ENCODE data around the gene PTPRN2. TPM values are rescaled to one million over a fixed set of nuclear protein-coding genes. Genes with fewer than 3 reads are reported as not detected.

PTPRN2 gene
- total and polyA plus RNA-seq, 2 donors from 2014 or later, result 4.8 to 6.2 TPM

DNA sequence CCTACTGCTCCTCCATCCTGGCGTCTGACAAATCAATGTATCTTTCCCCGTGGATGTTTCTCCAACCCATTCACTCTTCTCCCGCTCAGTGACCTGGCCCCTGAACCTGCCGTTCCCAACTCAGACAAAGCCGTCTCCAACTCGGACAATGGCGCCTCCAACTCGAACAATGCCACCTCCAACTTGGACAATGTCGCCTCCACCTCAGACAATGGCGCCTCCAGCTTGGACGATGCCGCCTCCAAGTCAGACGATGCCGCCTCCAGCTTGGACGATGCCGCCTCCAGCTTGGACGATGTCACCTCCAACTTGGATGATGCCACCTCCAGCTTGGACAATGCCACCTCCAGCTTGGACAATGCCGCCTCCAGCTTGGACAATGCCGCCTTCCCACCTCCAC lies 642.2 kb downstream of the PTPRN2 start:
- no peak for DNase-seq
- FAIRE-seq, result no peak
- H3K9ac ChIP-seq (ENCODE audit: low read length in 3 of 3), result no peak overlapping the region
- intact Hi-C loops (cut with DNase I), result no loop called here
- no peak for TF ChIP-seq CTCF (IDR thresholded peaks at IDR 0.05; ENCODE audit: borderline replicate concordance, extremely low read depth, insufficient read depth)
- H3K9me3 ChIP-seq (ENCODE audit: control insufficient read depth in 2 of 3, insufficient read depth in 1 of 3, low read length in 3 of 3), result peaks cover 0 to 12% (median 3%) of the 10 kb centered on the region in 3 donors
- no peaks in the 10 kb centered on the region for H3K27me3 ChIP-seq (ENCODE audit: control insufficient read depth, insufficient read depth, low read length)
- no peak overlapping the region for H3K27ac ChIP-seq (ENCODE audit: low read depth in 2 of 2, low read length in 2 of 2)
- no peaks in the 10 kb centered on the region for H3K4me1 ChIP-seq (ENCODE audit: control insufficient read depth in 2 of 3, insufficient read depth in 2 of 3, low read depth in 1 of 3, low read length in 3 of 3)
- no peak overlapping the region for H3K4me3 ChIP-seq (ENCODE audit: low read length in 3 of 3)
- H3K36me3 ChIP-seq (ENCODE audit: control insufficient read depth in 2 of 3, insufficient read depth in 3 of 3, low read length in 3 of 3), result no peaks in the 10 kb centered on the region

- peaks cover 0 to 10% (median 3%) of the 10 kb centered on the region in 3 donors for H3K9me3 ChIP-seq (ENCODE audit: control insufficient read depth in 2 of 3, insufficient read depth in 1 of 3, low read length in 3 of 3)
- no peaks in the 10 kb centered on the region for H3K4me1 ChIP-seq (ENCODE audit: control insufficient read depth in 2 of 3, insufficient read depth in 2 of 3, low read depth in 1 of 3, low read length in 3 of 3)
- no peaks in the 10 kb centered on the region for H3K27me3 ChIP-seq (ENCODE audit: control insufficient read depth, insufficient read depth, low read length)
- H3K4me3 ChIP-seq (ENCODE audit: low read length in 3 of 3), result no peak overlapping the region
- H3K27ac ChIP-seq (ENCODE audit: low read depth in 2 of 2, low read length in 2 of 2), result no peak overlapping the region
- no peak overlapping the region for H3K9ac ChIP-seq (ENCODE audit: low read length in 3 of 3)
- no peaks in the 10 kb centered on the region for H3K36me3 ChIP-seq (ENCODE audit: control insufficient read depth in 2 of 3, insufficient read depth in 3 of 3, low read length in 3 of 3)
- TF ChIP-seq CTCF (IDR thresholded peaks at IDR 0.05; ENCODE audit: borderline replicate concordance, extremely low read depth, insufficient read depth), result no peak
- intact Hi-C loops (cut with DNase I), result no loop called here
- FAIRE-seq (no peak), DNase-seq (no peak)
These were observed 642.8 kb downstream of the PTPRN2 start for GRCh38 chr7:157944734-157945291.

DNA sequence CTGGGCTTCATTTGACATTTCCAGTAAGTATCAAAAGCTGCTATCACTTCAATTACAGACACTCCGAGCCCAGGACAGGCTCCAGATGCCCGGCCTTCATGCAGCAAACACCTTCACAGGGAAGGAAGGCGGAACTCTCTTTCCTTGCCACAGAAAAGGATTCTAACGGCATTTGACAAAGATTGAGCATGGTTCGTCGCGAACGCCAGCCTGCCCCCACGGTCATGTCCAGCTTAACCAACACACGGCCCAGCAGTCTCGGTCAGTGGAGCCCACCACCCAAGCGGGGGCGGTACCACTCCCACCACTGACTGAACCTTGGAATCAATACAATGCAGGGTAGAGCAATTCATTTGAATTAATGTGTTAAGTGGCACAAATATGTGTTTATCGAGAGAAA lies 643.6 kb downstream of the PTPRN2 start:
- H3K9me3 ChIP-seq (ENCODE audit: control insufficient read depth in 2 of 3, insufficient read depth in 1 of 3, low read length in 3 of 3), result peaks cover 0 to 10% (median 3%) of the 10 kb centered on the region in 3 donors
- no peaks in the 10 kb centered on the region for H3K36me3 ChIP-seq (ENCODE audit: control insufficient read depth in 2 of 3, insufficient read depth in 3 of 3, low read length in 3 of 3)
- no peak for TF ChIP-seq CTCF (IDR thresholded peaks at IDR 0.05; ENCODE audit: borderline replicate concordance, extremely low read depth, insufficient read depth)
- H3K27ac ChIP-seq (ENCODE audit: low read depth in 2 of 2, low read length in 2 of 2), result no peak overlapping the region
- intact Hi-C loops (cut with DNase I), result no loop called here
- no peak for FAIRE-seq
- H3K27me3 ChIP-seq (ENCODE audit: control insufficient read depth, insufficient read depth, low read length), result no peaks in the 10 kb centered on the region
- no peaks in the 10 kb centered on the region for H3K4me1 ChIP-seq (ENCODE audit: control insufficient read depth in 2 of 3, insufficient read depth in 2 of 3, low read depth in 1 of 3, low read length in 3 of 3)
- no peak overlapping the region for H3K9ac ChIP-seq (ENCODE audit: low read length in 3 of 3)
- no peak overlapping the region for H3K4me3 ChIP-seq (ENCODE audit: low read length in 3 of 3)
- DNase-seq, result no peak

DNA sequence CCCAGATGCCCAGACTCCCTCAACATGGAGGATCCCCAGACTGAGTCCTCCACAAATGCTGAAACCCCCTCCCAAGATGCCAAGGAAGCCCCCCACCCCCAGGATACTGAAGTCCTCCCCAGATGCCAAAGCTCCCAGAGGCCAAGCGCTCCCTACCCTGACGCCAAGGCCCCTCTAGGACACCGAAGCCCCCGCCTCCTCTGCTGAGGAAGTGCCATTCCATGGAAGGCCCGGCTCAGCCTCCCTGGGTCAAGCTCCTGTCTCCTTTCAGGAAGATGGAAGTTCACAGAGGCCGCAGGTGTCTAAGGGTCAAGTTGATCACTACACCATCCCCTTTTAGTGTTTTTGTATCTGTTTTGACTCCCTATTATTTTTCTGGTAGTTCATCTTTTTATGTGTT lies 644.1 kb downstream of the PTPRN2 start:
- Histone ChIP-seq H3K4me1 (ENCODE audit: control insufficient read depth in 2 of 3, insufficient read depth in 2 of 3, low read depth in 1 of 3, low read length in 3 of 3) (no peaks in the 10 kb centered on the region), H3K27me3 (ENCODE audit: control insufficient read depth, insufficient read depth, low read length) (no peaks in the 10 kb centered on the region), H3K9ac (ENCODE audit: low read length in 3 of 3) (no peak overlapping the region), H3K27ac (ENCODE audit: low read depth in 2 of 2, low read length in 2 of 2) (no peak overlapping the region), H3K9me3 (ENCODE audit: control insufficient read depth in 2 of 3, insufficient read depth in 1 of 3, low read length in 3 of 3) (peaks cover 0 to 10% (median 3%) of the 10 kb centered on the region in 3 donors), H3K36me3 (ENCODE audit: control insufficient read depth in 2 of 3, insufficient read depth in 3 of 3, low read length in 3 of 3) (no peaks in the 10 kb centered on the region), H3K4me3 (ENCODE audit: low read length in 3 of 3) (no peak overlapping the region)
- no peak for TF ChIP-seq CTCF (IDR thresholded peaks at IDR 0.05; ENCODE audit: borderline replicate concordance, extremely low read depth, insufficient read depth)
- intact Hi-C loops (cut with DNase I), result no loop called here
- FAIRE-seq, result no peak
- DNase-seq, result no peak

Measured in kidney (tissue), 14 donors.